HCT116 (cell line): ENCODE data around the gene HSPBAP1.
A peak's percentile ranks its signal among the peaks of the same experiment; 100 is the strongest.

Experiments
- EZH2 ChIP-seq: fragments of 200-600 bp; sonication (generic); IDR thresholded peaks from 2 replicates; pipeline ENCODE4 v1.6.1; 2017; ENCODE audit warnings: antibody characterized with exemption, mixed run types
- EZH2phosphoT487 ChIP-seq: fragments of 200-600 bp; IDR thresholded peaks from 2 replicates; pipeline ENCODE4 v1.6.1; 2018; ENCODE audit warnings: antibody characterized with exemption, borderline replicate concordance
- FOSL1 ChIP-seq: IDR thresholded peaks from 2 replicates; pipeline ENCODE4 v1.6.1; 2012; ENCODE audit warnings: low read depth
- POLR2A ChIP-seq: IDR thresholded peaks from 2 replicates; pipeline ENCODE4 v1.7.0; 2011; ENCODE audit warnings: borderline replicate concordance; ENCODE audit not compliant: insufficient read depth, insufficient read length; ENCODE audit errors: extremely low read depth
- POLR2AphosphoS5 ChIP-seq: IDR thresholded peaks from 2 replicates; pipeline ENCODE4 v1.6.1; 2011; ENCODE audit warnings: mild to moderate bottlenecking, low read depth, low read length, moderate library complexity
- SP1 ChIP-seq: IDR thresholded peaks from 2 replicates; pipeline ENCODE4 v1.6.1; 2012; ENCODE audit warnings: low read depth
- ZFX ChIP-seq: fragments of 450-650 bp; IDR thresholded peaks from 2 replicates; pipeline ENCODE4 v1.6.1; 2017
- TF ChIP-seq, protein P1 (sequence below), 3 experiments: fragments of 200-600 bp in 1 of 3; sonication (generic) in 1 of 3; IDR thresholded peaks in 2 of 3; conservative IDR thresholded peaks in 1 of 3; 2 replicates each; pipeline ENCODE4 v1.5.1; 2012 to 2017; ENCODE audit warnings: low read depth in 2 of 3, low read length in 2 of 3, antibody characterized with exemption in 1 of 3, borderline replicate concordance in 1 of 3, control low read depth in 1 of 3, mild to moderate bottlenecking in 1 of 3, mixed read lengths in 1 of 3, mixed run types in 1 of 3, moderate library complexity in 1 of 3; ENCODE audit not compliant: insufficient read depth in 1 of 3
- TF ChIP-seq, protein P2 (sequence below): IDR thresholded peaks from 2 replicates; pipeline ENCODE4 v1.6.1; 2012
- TF ChIP-seq, protein P3 (sequence below): IDR thresholded peaks from 2 replicates; pipeline ENCODE4 v1.6.1; 2012; ENCODE audit warnings: low read depth

DNA sequence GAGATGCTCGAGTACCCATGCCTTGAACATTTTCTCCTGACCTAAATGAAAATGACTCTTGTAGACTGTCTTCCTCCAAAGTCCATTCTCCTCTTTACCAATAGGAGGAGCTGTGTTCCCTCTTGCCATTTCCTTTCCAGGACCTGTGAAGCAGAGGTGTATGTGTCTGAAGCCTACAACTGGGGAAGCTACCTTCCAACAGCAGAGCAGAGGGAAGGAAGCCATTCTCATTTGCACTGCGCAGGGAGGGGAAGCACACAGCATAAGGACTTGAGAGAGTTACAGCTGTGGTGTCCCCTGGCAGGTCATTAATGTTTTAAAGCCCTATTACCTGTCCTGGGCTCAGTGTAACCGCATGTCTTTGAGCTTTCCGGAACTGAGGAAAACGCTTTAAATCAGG, 38.7 kb downstream of the HSPBAP1 start:
- TF ChIP-seq, protein P1, sequence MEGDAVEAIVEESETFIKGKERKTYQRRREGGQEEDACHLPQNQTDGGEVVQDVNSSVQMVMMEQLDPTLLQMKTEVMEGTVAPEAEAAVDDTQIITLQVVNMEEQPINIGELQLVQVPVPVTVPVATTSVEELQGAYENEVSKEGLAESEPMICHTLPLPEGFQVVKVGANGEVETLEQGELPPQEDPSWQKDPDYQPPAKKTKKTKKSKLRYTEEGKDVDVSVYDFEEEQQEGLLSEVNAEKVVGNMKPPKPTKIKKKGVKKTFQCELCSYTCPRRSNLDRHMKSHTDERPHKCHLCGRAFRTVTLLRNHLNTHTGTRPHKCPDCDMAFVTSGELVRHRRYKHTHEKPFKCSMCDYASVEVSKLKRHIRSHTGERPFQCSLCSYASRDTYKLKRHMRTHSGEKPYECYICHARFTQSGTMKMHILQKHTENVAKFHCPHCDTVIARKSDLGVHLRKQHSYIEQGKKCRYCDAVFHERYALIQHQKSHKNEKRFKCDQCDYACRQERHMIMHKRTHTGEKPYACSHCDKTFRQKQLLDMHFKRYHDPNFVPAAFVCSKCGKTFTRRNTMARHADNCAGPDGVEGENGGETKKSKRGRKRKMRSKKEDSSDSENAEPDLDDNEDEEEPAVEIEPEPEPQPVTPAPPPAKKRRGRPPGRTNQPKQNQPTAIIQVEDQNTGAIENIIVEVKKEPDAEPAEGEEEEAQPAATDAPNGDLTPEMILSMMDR (IDR thresholded peaks at IDR 0.05 in 2 of 3, conservative IDR thresholded peaks at IDR 0.05 in 1 of 3; ENCODE audit: borderline replicate concordance in 1 of 3, insufficient read depth in 1 of 3, low read depth in 2 of 3, low read length in 2 of 3), result peak; percentile 67 to 89 (median 87); a peak in 5 of 6 replicates
- TF ChIP-seq, protein P2, sequence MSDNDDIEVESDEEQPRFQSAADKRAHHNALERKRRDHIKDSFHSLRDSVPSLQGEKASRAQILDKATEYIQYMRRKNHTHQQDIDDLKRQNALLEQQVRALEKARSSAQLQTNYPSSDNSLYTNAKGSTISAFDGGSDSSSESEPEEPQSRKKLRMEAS, result no peak
- TF ChIP-seq ZFX (no peak), POLR2AphosphoS5 (no peak), SP1 (no peak), EZH2phosphoT487 (no peak), EZH2 (no peak), POLR2A (no peak), FOSL1 (no peak)
- TF ChIP-seq, protein P3, sequence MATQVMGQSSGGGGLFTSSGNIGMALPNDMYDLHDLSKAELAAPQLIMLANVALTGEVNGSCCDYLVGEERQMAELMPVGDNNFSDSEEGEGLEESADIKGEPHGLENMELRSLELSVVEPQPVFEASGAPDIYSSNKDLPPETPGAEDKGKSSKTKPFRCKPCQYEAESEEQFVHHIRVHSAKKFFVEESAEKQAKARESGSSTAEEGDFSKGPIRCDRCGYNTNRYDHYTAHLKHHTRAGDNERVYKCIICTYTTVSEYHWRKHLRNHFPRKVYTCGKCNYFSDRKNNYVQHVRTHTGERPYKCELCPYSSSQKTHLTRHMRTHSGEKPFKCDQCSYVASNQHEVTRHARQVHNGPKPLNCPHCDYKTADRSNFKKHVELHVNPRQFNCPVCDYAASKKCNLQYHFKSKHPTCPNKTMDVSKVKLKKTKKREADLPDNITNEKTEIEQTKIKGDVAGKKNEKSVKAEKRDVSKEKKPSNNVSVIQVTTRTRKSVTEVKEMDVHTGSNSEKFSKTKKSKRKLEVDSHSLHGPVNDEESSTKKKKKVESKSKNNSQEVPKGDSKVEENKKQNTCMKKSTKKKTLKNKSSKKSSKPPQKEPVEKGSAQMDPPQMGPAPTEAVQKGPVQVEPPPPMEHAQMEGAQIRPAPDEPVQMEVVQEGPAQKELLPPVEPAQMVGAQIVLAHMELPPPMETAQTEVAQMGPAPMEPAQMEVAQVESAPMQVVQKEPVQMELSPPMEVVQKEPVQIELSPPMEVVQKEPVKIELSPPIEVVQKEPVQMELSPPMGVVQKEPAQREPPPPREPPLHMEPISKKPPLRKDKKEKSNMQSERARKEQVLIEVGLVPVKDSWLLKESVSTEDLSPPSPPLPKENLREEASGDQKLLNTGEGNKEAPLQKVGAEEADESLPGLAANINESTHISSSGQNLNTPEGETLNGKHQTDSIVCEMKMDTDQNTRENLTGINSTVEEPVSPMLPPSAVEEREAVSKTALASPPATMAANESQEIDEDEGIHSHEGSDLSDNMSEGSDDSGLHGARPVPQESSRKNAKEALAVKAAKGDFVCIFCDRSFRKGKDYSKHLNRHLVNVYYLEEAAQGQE, result no peak
